ENCODE data around the gene CDH13.

The CDH13 gene

GRCh38 chr16:83002351-83003334, 375.9 kb downstream of the CDH13 start:
- DNase-seq (ENCODE audit: low read depth), result no peak

DNA sequence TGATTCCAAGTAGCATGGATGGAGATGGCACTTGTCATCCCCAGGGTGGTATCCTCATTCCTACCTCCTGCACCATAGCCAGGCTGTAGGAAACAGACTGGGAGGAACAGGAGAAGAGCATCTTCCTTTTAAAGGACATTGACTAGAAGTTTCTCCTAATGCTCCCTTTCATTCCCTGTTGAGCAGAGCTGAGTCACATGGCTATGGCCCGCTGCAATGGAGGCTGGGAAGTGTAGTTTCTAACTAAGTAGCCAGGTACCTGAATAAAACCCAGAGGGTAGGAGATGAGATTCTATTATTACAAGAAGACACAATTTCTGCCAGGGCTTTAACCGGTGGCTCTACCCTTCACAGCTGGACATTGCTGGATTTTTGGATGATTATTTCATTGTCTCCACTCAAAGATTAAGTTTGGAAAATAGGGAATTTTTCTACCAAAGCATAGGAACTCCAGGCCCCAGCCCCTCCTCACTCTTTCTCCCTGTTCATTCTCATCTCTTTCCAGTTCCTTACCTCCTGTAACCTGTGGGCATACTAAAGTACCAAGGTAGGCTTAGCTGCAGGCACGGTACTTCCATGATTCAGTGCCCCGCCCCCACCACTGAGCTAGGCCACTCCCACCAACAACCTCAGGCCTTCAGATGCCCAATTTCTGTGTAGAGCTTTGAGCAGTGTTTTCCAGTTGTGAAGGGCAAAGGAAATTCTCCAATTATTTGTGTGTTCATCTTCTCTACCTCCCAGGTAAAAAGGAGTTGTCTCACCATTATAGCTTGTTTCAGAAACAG, 378.3 kb downstream of the CDH13 start:
- no peak for DNase-seq (ENCODE audit: low read depth)

DNA sequence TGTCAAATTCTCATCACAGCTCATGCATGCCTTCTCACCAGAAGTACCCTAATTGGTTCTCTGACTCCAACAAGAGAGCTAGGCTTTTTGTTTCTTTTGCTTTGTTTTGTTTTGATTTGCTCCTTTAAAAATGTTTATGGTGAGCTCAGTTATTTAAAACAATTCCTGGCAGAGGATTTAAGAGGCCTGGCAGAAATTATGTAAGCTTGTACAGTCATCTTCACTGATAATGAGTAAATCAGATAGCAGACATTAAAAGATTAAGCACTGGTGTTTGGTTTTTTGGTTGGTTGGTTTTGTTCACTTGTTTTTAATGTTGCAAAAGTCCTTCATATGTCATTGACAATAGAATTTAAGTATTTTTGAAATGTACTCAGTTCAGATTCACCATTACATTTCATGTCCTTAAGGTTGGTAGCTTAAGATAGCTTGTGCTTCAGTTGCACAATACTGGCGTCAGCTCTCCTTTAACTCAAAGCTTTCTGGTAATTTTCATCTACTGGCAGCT, 378.9 kb downstream of the CDH13 start:
- DNase-seq (ENCODE audit: low read depth), result no peak

GRCh38 chr16:83010776-83011720, 384.3 kb downstream of the CDH13 start:
- DNase-seq (ENCODE audit: low read depth), result no peak

- no peak for DNase-seq (ENCODE audit: low read depth)
These were observed 385.2 kb downstream of the CDH13 start for GRCh38 chr16:83011939-83012338.

- DNase-seq (ENCODE audit: low read depth), result no peak
These were observed 386.3 kb downstream of the CDH13 start for GRCh38 chr16:83013071-83013470.

- no peak for DNase-seq (ENCODE audit: low read depth)
These were observed 393.2 kb downstream of the CDH13 start for GRCh38 chr16:83019963-83020362.

- no peak for DNase-seq (ENCODE audit: low read depth)
These were observed 394.3 kb downstream of the CDH13 start for GRCh38 chr16:83021045-83021444.

- no peak for DNase-seq (ENCODE audit: low read depth)
These were observed 395.0 kb downstream of the CDH13 start for GRCh38 chr16:83021746-83022145.

DNA sequence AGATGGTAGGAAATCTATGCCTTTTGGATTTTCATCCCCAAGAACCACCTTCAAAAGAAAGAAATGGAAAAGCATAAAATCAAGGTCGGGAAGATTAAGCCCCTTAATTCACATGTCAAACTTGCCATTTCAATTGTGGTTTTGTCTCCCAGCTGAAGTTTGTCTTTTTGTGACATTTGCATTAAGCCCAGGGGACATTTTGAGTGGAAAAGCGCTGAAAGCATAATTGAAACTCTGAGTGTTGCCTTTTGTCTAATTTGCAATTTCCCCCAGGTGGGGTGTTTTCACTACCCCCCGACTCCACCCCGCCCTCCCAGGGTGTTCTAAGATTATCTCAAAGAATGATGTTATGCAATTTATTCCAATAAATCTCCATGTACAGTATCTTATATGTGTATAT, 396.2 kb downstream of the CDH13 start:
- DNase-seq (ENCODE audit: low read depth), result no peak

- DNase-seq (ENCODE audit: low read depth), result no peak
These were observed 396.9 kb downstream of the CDH13 start for GRCh38 chr16:83023640-83024039.

- no peak for DNase-seq (ENCODE audit: low read depth)
These were observed 401.2 kb downstream of the CDH13 start for GRCh38 chr16:83027973-83028372.

DNA sequence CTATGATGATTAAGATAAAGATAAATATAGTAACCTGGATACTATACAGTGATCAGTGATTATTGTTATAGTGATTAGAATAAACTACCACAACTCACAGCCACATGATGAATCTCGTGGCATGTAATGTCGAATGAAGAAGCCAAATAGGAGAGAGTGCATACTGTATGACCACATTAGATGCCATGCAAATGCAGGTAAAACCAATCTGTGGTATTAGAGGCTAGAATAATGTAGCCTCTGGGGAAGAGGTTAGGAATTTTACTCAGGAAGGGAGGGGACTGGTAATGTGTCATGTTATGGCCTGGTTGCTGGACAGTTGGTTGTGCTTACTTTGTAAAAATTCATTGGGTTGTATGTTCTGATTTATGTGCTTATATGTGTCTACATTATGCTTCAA, 402.7 kb downstream of the CDH13 start:
- no peak for DNase-seq (ENCODE audit: low read depth)

GRCh38 chr16:83031524-83031923, 404.8 kb downstream of the CDH13 start:
- DNase-seq (ENCODE audit: low read depth), result no peak

DNA sequence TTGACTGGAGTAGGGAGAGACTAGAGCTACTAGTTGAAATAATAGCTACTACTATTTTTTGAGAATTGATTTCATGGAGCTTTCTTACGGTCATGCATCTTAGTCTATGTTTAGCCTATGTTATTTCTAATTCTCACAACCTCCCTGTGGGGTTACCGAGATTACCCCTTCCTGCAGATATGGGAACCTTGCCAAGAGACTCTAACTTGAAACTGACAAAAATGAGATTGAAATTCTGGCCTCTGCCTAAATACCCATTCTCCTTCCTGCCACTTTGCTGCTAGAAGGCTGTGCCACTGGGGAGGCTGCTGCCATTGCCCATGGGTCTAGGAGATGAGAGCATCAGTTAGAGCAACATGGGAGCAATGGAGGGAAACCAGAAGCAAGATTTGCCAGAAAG, 410.3 kb downstream of the CDH13 start:
- no peak for DNase-seq (ENCODE audit: low read depth)

DNA sequence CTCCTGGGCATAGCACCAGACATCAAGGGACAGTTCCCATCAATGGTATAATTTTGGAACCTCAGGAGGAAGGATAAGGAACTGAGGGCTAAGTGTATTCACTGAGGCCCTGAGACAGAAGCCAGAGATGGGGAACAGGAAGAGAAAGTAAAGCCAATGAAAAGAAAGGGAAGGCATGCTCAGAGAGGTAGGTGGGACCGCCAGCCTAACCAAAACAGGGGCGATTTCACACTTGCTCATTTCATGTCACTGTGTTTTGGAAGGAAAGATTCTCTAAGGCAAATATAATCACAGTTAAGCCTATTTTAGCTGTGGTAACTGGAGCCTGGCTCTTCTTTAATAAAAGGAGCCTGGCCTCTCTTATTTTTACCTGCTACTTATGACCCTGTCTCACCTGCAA, 411.1 kb downstream of the CDH13 start:
- DNase-seq (ENCODE audit: low read depth), result no peak

- no peak for DNase-seq (ENCODE audit: low read depth)
These were observed 413.4 kb downstream of the CDH13 start for GRCh38 chr16:83040174-83040573.

DNA sequence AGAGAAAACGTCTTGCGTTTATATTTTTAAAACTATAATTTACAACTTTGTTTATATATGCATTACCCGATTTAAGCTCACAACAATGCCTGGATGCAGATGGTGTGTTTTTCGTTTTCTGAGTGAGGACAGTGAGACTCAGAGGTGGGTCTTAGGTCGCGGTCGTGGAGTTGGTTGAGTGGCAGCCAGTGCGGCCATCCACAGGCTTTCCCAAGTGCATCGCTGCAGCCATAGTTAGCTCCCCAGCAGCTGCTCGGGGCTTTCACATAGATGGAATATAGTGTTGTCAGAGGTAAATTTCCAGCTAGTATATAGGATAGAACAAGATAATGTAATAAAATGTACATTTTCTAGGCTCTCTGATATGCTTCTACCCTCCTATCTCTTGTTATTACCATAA, 417.8 kb downstream of the CDH13 start:
- DNase-seq (ENCODE audit: low read depth), result no peak

DNA sequence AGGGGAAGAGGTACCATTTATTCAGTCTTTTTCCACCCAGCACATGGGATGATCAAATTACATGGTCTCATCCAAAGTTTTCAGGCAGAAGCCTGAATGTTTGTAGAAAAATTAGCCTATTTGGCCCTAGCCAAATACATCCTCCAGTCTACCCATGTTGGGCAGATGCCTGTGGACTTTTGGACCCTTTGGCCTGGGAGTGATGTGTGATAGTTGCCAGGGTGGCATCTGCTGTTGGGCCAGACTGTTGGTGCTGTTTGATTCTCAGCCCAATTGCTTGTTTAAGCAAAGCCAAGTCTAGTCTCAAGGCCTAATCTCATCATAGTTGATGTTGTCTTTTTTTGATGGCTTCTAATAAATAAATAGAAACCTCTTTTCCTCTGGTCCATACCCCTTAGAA, 419.0 kb downstream of the CDH13 start:
- DNase-seq (ENCODE audit: low read depth), result no peak

DNA sequence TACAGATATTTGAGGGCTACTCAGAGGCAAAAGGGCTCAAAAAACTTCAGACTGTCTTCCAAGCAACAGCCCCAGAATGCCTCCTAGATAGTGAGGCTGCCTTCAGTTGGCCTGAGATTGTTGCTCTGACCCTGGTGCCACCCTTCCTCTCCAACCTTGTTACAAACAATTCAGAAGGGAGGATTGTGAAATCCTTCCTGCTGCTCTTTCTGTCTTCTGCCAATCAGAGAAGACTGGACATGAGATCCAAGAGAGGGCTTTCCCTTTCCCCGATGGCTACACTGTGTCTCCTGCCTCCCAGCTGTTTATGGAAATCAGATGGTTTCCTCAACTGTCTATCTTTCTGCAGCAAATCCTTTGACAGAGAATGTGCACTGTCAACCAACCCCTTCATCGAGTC, 419.9 kb downstream of the CDH13 start:
- DNase-seq (ENCODE audit: low read depth), result no peak

GRCh38 chr16:83051451-83051850, 424.7 kb downstream of the CDH13 start:
- no peak for DNase-seq (ENCODE audit: low read depth)

- DNase-seq (ENCODE audit: low read depth), result no peak
These were observed 427.5 kb downstream of the CDH13 start for GRCh38 chr16:83054283-83054682.

Data from activated T-helper 1 cell treated with Interleukin-2 at 50 U/mL for 16 hours (primary cell).